ENCODE results near the gene C1QL4. TPM values are rescaled to one million over a fixed set of nuclear protein-coding genes. Genes with fewer than 3 reads are reported as not detected.

C1QL4 gene
- total and polyA plus RNA-seq, 8 donors: not detected

- Histone ChIP-seq H3K27ac (no peak overlapping the region), H3K4me1 (peaks cover 0 to 6% (median 5%) of the 10 kb centered on the region in 4 donors), H3K27me3 (peaks cover 0 to 10% (median 0%) of the 10 kb centered on the region in 3 donors), H3K36me3 (no peaks in the 10 kb centered on the region), H3K9me3 (no peaks in the 10 kb centered on the region), H3K4me3 (no peak overlapping the region)
- TF ChIP-seq POLR2A (IDR thresholded peaks at IDR 0.05) (no peak), EP300 (IDR thresholded peaks at IDR 0.05) (no peak), CTCF (IDR thresholded peaks at IDR 0.05) (no peak), POLR2AphosphoS5 (IDR thresholded peaks at IDR 0.05) (no peak)
- DNase-seq: peak in 1 of 2 donors; percentile 7
- intact Hi-C loops (cut with DNase I; ENCODE audit: low total_unique reads): loop anchor here (5.0 kb wide), 1 partner anchor 158 kb away; no protein-coding TSS in a partner anchor
- 77 to 87% (median 83%) methylated on average over 7 of the region's 7 CpGs for WGBS, 5 donors
Measured at GRCh38 chr12:49359671-49360070, 22.7 kb upstream of the C1QL4 start.

- intact Hi-C loops (cut with DNase I; ENCODE audit: low total_unique reads): no loop called here
- Histone ChIP-seq H3K4me3 (no peak overlapping the region), H3K36me3 (no peaks in the 10 kb centered on the region), H3K27ac (no peak overlapping the region), H3K4me1 (peaks cover 0 to 6% (median 5%) of the 10 kb centered on the region in 4 donors), H3K27me3 (peaks cover 0 to 18% (median 0%) of the 10 kb centered on the region in 3 donors), H3K9me3 (no peaks in the 10 kb centered on the region)
- TF ChIP-seq CTCF (IDR thresholded peaks at IDR 0.05): peak in 5 of 7 experiments; percentile 66 to 77 (median 74)
- no peak for TF ChIP-seq POLR2A (IDR thresholded peaks at IDR 0.05)
- no peak for TF ChIP-seq EP300 (IDR thresholded peaks at IDR 0.05)
- peak in 1 of 3 donors; percentile 7 for TF ChIP-seq POLR2AphosphoS5 (IDR thresholded peaks at IDR 0.05)
- peak; percentile 53 to 89 for DNase-seq
- WGBS, 5 donors: 16 to 29% (median 24%) methylated on average over 7 of the region's 7 CpGs
Measured at GRCh38 chr12:49358483-49359141, 21.6 kb upstream of the C1QL4 start.

GRCh38 chr12:49357103-49357678 lies 20.2 kb upstream of the C1QL4 start:
- no peaks in the 10 kb centered on the region for H3K36me3 ChIP-seq
- peaks cover 0 to 33% (median 0%) of the 10 kb centered on the region in 3 donors for H3K27me3 ChIP-seq
- H3K27ac ChIP-seq: no peak overlapping the region
- H3K4me1 ChIP-seq: peaks cover 0 to 6% (median 5%) of the 10 kb centered on the region in 4 donors
- no peaks in the 10 kb centered on the region for H3K9me3 ChIP-seq
- 14 to 17% (median 15%) methylated on average over 3 of the region's 3 CpGs for WGBS, 5 donors
- no peak overlapping the region for H3K4me3 ChIP-seq
- intact Hi-C loops (cut with DNase I; ENCODE audit: low total_unique reads): no loop called here
- TF ChIP-seq POLR2AphosphoS5 (IDR thresholded peaks at IDR 0.05) (no peak), CTCF (IDR thresholded peaks at IDR 0.05) (peak in 3 of 7 experiments; percentile 28 to 42 (median 34))
- DNase-seq: peak in 1 of 2 donors; percentile 55

GRCh38 chr12:49355913-49356312 lies 18.9 kb upstream of the C1QL4 start:
- Histone ChIP-seq H3K27ac (no peak overlapping the region), H3K4me1 (peaks cover 0 to 6% (median 5%) of the 10 kb centered on the region in 4 donors), H3K36me3 (peaks cover 0 to 4% (median 0%) of the 10 kb centered on the region in 4 donors), H3K4me3 (no peak overlapping the region), H3K27me3 (peaks cover 0 to 44% (median 3%) of the 10 kb centered on the region in 3 donors), H3K9me3 (no peaks in the 10 kb centered on the region)
- TF ChIP-seq EP300 (IDR thresholded peaks at IDR 0.05): no peak
- no peak for TF ChIP-seq CTCF (IDR thresholded peaks at IDR 0.05)
- peak in 1 of 2 donors; percentile 3 for DNase-seq
- WGBS, 5 donors: 88 to 96% (median 95%) methylated on average over 10 of the region's 10 CpGs
- intact Hi-C loops (cut with DNase I; ENCODE audit: low total_unique reads): no loop called here
